Colonic mucosa (tissue), 4 donors: ENCODE data around the gene PEPD. TPM values are rescaled to one million over a fixed set of nuclear protein-coding genes. Genes with fewer than 3 reads are reported as not detected.

Experiments used
- DNase-seq: peaks from one replicate; pipeline ENCODE4 v3.0.0-alpha.2; 2020
- H3K27ac ChIP-seq: fragments of 200-600 bp; one replicate; pipeline ENCODE4 v1.8.0; 2021
- H3K27me3 ChIP-seq: fragments of 200-600 bp; one replicate; pipeline ENCODE4 v1.8.0; 2021
- H3K36me3 ChIP-seq: fragments of 200-600 bp; one replicate; pipeline ENCODE4 v1.8.0; 2021
- H3K4me1 ChIP-seq: fragments of 200-600 bp; one replicate; pipeline ENCODE4 v1.8.0; 2021; ENCODE audit warnings: mild to moderate bottlenecking
- H3K4me3 ChIP-seq: fragments of 200-600 bp; one replicate; pipeline ENCODE4 v1.8.0; 2021
- H3K9ac ChIP-seq, 2 donors: one replicate each; pipeline ENCODE4 v1.7.0; 2013; ENCODE audit warnings: control low read depth in 2 of 2, low read depth in 2 of 2, low read length in 2 of 2
- H3K9me3 ChIP-seq: fragments of 200-600 bp; one replicate; pipeline ENCODE4 v1.8.0; 2021
- intact Hi-C: fragments of 100-400 bp; cut with DNase I; formaldehyde crosslinking; loops from one replicate; pipeline ENCODE4 v1.14.1; 2022
- total RNA-seq, 2 donors: library from RNA; stranded (reverse); fragmentation: NEBNext Ultra II Directional in 1 of 2; extraction: Animal tissue kit (Norgen Biotek cat#: 25700) in 1 of 2; gene quantifications; one replicate each; pipeline ENCODE4 v1.2.1, GENCODE V29; 2021
- TF ChIP-seq, protein P1 (sequence below): fragments of 200-600 bp; IDR thresholded peaks from one replicate; pipeline ENCODE4 v1.8.0; 2022; ENCODE audit warnings: antibody characterized with exemption, mild to moderate bottlenecking
- donor health status: healthy.
- donor health status: DM: no; HTN: no; CAD: no.
- donor health status: DM: no; HTN: no; CAD: no.

PEPD gene
- total RNA-seq, 2 donors from 2014 or later, result 47.9 to 71.4 TPM

DNA sequence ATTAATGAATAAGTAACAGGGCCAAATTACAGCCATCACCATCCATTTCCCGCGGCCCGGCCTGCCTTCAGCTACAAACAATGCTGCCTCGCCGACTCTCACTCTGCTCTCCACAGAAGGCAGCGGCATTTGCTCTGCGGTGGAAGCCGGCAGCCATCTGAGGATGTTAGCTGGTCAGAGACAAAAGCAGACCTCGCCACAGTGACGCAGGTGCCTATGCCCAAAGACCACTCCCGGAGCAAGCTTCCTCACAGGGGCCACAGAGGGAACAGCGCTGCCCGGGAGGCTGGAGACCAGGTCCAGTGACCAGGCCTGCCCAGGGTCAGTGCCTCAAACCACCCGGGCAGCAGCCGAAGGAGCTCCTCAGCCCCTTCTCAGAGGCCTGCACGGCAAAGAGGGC is 16.4 kb downstream of the PEPD start:
- no peak overlapping the region for H3K4me3 ChIP-seq
- H3K9me3 ChIP-seq, result no peaks in the 10 kb centered on the region
- TF ChIP-seq, protein P1, sequence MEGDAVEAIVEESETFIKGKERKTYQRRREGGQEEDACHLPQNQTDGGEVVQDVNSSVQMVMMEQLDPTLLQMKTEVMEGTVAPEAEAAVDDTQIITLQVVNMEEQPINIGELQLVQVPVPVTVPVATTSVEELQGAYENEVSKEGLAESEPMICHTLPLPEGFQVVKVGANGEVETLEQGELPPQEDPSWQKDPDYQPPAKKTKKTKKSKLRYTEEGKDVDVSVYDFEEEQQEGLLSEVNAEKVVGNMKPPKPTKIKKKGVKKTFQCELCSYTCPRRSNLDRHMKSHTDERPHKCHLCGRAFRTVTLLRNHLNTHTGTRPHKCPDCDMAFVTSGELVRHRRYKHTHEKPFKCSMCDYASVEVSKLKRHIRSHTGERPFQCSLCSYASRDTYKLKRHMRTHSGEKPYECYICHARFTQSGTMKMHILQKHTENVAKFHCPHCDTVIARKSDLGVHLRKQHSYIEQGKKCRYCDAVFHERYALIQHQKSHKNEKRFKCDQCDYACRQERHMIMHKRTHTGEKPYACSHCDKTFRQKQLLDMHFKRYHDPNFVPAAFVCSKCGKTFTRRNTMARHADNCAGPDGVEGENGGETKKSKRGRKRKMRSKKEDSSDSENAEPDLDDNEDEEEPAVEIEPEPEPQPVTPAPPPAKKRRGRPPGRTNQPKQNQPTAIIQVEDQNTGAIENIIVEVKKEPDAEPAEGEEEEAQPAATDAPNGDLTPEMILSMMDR, result no peak
- DNase-seq, result no peak
- H3K27ac ChIP-seq, result no peak overlapping the region
- H3K36me3 ChIP-seq, result no peaks in the 10 kb centered on the region
- H3K27me3 ChIP-seq, result no peaks in the 10 kb centered on the region
- intact Hi-C loops, result no loop called here
- no peaks in the 10 kb centered on the region for H3K4me1 ChIP-seq
- no peak overlapping the region for H3K9ac ChIP-seq

DNA sequence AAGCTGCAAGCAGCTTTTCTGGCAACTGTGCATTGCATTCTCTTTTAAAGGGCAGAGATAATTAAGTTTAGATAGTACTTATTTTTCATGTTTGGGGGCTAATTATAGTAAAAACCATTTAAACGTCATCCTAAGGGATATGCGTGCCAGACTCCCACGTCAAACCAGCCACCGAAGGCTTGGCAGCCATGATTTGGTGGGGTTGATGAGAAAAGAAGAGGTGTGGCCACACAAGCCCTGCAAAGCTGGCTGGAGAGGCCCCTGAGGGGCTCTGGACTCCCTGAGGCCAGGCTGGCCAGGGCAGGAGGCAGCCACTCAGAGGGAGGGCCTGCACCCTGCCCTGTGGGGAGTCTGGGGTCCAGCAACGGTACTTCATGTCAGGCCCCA is 17.5 kb downstream of the PEPD start:
- no peaks in the 10 kb centered on the region for H3K36me3 ChIP-seq
- no peak for DNase-seq

DNA sequence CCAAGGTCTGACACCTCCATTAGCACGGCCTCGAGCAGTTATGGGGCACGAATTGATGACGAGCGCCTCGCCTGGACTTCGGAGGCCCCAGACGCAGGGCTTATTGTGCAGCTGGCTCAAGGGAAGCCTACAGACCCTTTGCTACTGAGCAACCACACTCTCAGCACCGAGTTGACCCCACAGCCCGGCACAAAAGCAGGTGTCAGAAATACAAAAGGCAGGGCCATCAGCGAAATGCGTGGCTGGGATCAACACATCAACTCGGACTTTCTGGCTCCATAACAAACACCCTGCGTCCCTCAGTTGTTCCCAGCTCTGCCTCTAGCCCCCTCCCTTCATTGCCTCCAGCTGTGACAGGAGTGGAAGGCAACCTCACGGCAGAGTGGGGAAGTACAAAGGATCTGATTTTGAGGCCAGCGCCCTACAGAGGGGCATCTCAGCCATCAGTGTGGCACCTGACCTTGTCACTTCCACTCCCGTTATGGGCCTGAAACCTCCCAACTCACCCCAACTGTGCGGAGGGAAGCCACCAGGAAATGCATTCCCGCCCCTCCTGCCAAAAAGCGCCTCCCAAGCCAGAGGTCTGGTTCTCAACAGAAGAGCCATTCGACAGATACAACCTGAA is 18.0 kb downstream of the PEPD start:
- Histone ChIP-seq H3K27me3 (no peaks in the 10 kb centered on the region), H3K9me3 (no peaks in the 10 kb centered on the region), H3K4me1 (no peaks in the 10 kb centered on the region), H3K4me3 (no peak overlapping the region), H3K27ac (no peak overlapping the region), H3K36me3 (no peaks in the 10 kb centered on the region), H3K9ac (no peak overlapping the region)
- TF ChIP-seq, protein P1, result no peak
- no peak for DNase-seq
- intact Hi-C loops, result no loop called here

More for the DNA sequence above, 17.5 kb downstream of the PEPD start:
- no peak overlapping the region for H3K4me3 ChIP-seq
- no peaks in the 10 kb centered on the region for H3K4me1 ChIP-seq
- H3K9ac ChIP-seq, result no peak overlapping the region
- TF ChIP-seq, protein P1, result no peak
- no peaks in the 10 kb centered on the region for H3K9me3 ChIP-seq
- H3K27ac ChIP-seq, result no peak overlapping the region
- intact Hi-C loops, result no loop called here
- no peaks in the 10 kb centered on the region for H3K27me3 ChIP-seq

DNA sequence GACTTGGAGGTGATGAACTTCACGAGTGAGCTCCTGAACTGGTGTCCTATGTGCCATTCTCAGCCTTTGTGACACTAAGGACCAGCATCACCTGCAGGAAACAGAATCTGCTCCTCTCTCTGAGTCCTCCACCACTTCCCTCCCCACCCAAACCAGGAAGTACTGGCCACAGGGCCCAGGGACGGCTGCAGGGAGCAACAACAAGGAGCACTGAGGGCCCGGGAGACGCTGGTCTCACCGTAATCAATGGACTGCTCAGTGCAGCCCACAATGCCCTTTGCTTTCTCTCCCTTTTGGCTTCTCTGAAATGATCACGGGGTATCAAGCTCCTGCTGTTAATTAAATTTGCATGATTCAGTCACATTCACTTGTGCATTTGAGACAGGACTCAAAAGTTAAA is 18.6 kb downstream of the PEPD start:
- Histone ChIP-seq H3K27me3 (no peaks in the 10 kb centered on the region), H3K9ac (no peak overlapping the region), H3K36me3 (no peaks in the 10 kb centered on the region), H3K9me3 (no peaks in the 10 kb centered on the region), H3K4me1 (no peaks in the 10 kb centered on the region), H3K27ac (no peak overlapping the region), H3K4me3 (no peak overlapping the region)
- no peak for DNase-seq
- TF ChIP-seq, protein P1, result no peak
- intact Hi-C loops, result no loop called here

DNA sequence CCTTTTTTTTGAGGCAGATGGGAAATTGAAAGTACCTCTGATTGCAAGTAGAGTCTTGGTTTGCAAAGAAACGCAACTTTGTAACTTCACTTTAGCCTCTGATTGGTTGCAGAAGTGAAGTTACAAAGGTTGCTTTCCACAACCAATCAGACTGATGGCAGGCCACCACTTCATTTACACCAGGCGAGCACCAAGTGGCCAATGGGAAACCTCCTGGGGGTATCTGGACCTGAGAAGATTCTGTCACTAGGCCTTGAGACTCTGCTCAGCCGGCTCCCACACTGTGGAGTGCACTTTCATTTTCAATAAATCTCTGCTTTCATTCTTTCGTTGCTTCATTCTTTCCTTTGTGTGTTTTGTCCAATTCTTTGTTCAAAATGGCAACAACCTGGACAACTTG is 19.1 kb downstream of the PEPD start:
- Histone ChIP-seq H3K9ac (no peak overlapping the region), H3K4me3 (no peak overlapping the region), H3K27ac (no peak overlapping the region), H3K36me3 (no peaks in the 10 kb centered on the region), H3K27me3 (no peaks in the 10 kb centered on the region), H3K9me3 (no peaks in the 10 kb centered on the region), H3K4me1 (no peaks in the 10 kb centered on the region)
- intact Hi-C loops, result no loop called here
- TF ChIP-seq, protein P1, result no peak
- DNase-seq, result no peak
